C4-2B (cell line): ENCODE data around the gene KCTD7.

Source experiments
- ZFX ChIP-seq: fragments of 450-650 bp; IDR thresholded peaks from 2 replicates; pipeline ENCODE4 v1.6.1; 2017
- TF ChIP-seq, protein P1 (sequence below): fragments of 450-650 bp; conservative IDR thresholded peaks from 2 replicates; pipeline ENCODE4 v1.5.1; 2017; ENCODE audit warnings: mild to moderate bottlenecking

DNA sequence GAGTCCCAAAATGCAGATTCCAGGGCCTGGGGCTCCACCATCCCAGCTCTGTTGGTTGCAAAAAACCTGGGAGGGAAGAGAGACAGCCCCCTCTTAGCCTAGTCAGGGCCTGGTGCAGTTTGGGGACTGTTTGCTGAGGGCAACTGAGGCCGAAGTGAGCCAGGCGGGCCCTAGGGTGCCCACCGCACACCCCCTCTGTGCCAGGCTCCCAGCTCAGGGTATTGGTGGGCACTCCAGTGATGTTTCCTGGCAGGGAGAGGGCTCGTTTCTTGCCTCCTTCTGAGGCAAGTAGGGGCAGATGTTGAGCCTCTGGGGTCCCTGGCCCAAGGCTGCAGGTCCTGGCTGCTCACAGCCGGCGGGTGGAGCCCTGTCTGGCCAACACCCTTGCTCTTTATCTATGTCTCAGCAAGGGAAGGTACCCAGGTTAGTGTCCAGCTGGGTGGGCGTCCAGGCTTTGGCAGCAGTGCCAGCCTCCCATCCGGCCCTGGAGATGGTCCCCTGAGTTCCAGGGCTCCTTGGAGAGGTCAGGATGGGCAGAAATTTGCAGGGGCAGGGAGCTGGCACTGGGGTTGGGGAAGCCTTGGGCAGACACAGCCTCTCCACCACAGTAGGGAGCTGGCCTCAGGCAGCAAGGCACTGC lies 37.8 kb downstream of the KCTD7 start:
- TF ChIP-seq, protein P1, sequence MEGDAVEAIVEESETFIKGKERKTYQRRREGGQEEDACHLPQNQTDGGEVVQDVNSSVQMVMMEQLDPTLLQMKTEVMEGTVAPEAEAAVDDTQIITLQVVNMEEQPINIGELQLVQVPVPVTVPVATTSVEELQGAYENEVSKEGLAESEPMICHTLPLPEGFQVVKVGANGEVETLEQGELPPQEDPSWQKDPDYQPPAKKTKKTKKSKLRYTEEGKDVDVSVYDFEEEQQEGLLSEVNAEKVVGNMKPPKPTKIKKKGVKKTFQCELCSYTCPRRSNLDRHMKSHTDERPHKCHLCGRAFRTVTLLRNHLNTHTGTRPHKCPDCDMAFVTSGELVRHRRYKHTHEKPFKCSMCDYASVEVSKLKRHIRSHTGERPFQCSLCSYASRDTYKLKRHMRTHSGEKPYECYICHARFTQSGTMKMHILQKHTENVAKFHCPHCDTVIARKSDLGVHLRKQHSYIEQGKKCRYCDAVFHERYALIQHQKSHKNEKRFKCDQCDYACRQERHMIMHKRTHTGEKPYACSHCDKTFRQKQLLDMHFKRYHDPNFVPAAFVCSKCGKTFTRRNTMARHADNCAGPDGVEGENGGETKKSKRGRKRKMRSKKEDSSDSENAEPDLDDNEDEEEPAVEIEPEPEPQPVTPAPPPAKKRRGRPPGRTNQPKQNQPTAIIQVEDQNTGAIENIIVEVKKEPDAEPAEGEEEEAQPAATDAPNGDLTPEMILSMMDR: no peak
- no peak for TF ChIP-seq ZFX
